Ovary (tissue), 9 donors: Measurements from ENCODE around the gene INHBC. TPM values are rescaled to one million over a fixed set of nuclear protein-coding genes. Genes with fewer than 3 reads are reported as not detected.

ENCODE experiments used
- DNase-seq, 5 donors: peaks; one replicate each; pipeline ENCODE4 v3.0.0-alpha.2; 2019 to 2020
- H3K27ac ChIP-seq, 2 donors: fragments of 200-600 bp; one replicate each; pipeline versions ENCODE4 v1.5.1 to v1.8.0; 2019 to 2022
- H3K27me3 ChIP-seq: fragments of 200-600 bp; one replicate; pipeline ENCODE4 v1.8.0; 2022
- H3K36me3 ChIP-seq: fragments of 200-600 bp; sonication (generic); one replicate; pipeline ENCODE4 v1.5.1; 2019
- H3K4me1 ChIP-seq: one replicate; pipeline ENCODE4 v1.8.1; 2013; ENCODE audit warnings: mild to moderate bottlenecking, moderate library complexity; ENCODE audit not compliant: insufficient read depth
- H3K4me3 ChIP-seq: fragments of 200-600 bp; sonication (generic); one replicate; pipeline ENCODE4 v1.5.1; 2017
- H3K9me3 ChIP-seq, 2 donors: fragments of 200-600 bp in 1 of 2; sonication (generic) in 1 of 2; one replicate each; pipeline versions ENCODE4 v1.5.1 to v1.8.1; 2013 to 2019; ENCODE audit warnings: mild to moderate bottlenecking in 1 of 2, moderate library complexity in 1 of 2
- EP300 ChIP-seq: sonication (generic); formaldehyde crosslinking; IDR thresholded peaks from one replicate; pipeline ENCODE4 v1.6.1; 2017; ENCODE audit warnings: antibody characterized with exemption
- POLR2A ChIP-seq: fragments of 450-650 bp; IDR thresholded peaks from one replicate; pipeline ENCODE4 v1.6.1; 2017; ENCODE audit warnings: antibody characterized with exemption, mild to moderate bottlenecking, moderate library complexity
- WGBS, 3 donors: extraction: QIAGEN DNeasy Blood & Tissue Kit in 1 of 3; methylation state at CpG; one replicate each; pipeline versions ENCODE4 v1.1.5 to v1.1.7; 2013 to 2017; 5-methylcytosine and 5-hydroxymethylcytosine counted together
- intact Hi-C, 4 donors: fragments of 100-400 bp; cut with DNase I; formaldehyde crosslinking; loops; one replicate each; pipeline versions ENCODE4 v1.11.0 to v1.15.1; 2022 to 2023
- polyA plus RNA-seq, 2 donors: library from polyadenylated mRNA; stranded (reverse); fragments of 200-250 nt in 1 of 2; fragments of 350-450 nt in 1 of 2; fragmentation: Illumina TruSeq in 1 of 2; extraction: RNeasy Lipid Tissue Mini Kit (QIAGEN cat#74804) in 1 of 2; gene quantifications; one replicate each; pipeline ENCODE4 v1.2.3, GENCODE V29; 2013 to 2014
- total RNA-seq, 7 donors: library from RNA; depleted of rRNA in 2 of 7; stranded (reverse); fragments of >200 nt in 2 of 7; fragmentation: NEBNext Ultra II Directional in 3 of 7; extraction: Animal tissue kit (Norgen Biotek cat#: 25700) in 3 of 7; gene quantifications; one replicate each; pipeline versions ENCODE4 v1.1.0 to v1.2.4, GENCODE V29; 2016 to 2023
- TF ChIP-seq, protein P1 (sequence below), 3 donors: fragments of 450-650 bp in 2 of 3; fragments of 200-600 bp in 1 of 3; IDR thresholded peaks; one replicate each; pipeline versions ENCODE4 v1.5.1 to v1.8.0; 2016 to 2022; ENCODE audit warnings: antibody characterized with exemption in 3 of 3, mild to moderate bottlenecking in 1 of 3
- donor health status: DM: no; HTN: no; CAD: no; lungs with moderate emphysema.
- donor health status: DM: no; HTN: no; CAD: no.
- donor health status: Bipolar disorder and iron deficiency.
- donor health status: DM: yes; HTN: yes; CAD: no.
- donor health status: DM: no; HTN: no; CAD: no.
- donor health status: DM: yes; HTN: yes; CAD: no.

INHBC gene
- total and polyA plus RNA-seq, 9 donors = 0.07 to 0.27 (median 0.12) TPM; not detected in 5

DNA sequence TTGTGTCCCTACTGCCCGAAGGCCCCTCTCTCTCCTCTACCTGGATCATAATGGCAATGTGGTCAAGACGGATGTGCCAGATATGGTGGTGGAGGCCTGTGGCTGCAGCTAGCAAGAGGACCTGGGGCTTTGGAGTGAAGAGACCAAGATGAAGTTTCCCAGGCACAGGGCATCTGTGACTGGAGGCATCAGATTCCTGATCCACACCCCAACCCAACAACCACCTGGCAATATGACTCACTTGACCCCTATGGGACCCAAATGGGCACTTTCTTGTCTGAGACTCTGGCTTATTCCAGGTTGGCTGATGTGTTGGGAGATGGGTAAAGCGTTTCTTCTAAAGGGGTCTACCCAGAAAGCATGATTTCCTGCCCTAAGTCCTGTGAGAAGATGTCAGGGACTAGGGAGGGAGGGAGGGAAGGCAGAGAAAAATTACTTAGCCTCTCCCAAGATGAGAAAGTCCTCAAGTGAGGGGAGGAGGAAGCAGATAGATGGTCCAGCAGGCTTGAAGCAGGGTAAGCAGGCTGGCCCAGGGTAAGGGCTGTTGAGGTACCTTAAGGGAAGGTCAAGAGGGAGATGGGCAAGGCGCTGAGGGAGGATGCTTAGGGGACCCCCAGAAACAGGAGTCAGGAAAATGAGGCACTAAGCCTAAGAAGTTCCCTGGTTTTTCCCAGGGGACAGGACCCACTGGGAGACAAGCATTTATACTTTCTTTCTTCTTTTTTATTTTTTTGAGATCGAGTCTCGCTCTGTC lies 22.3 kb downstream of the INHBC start:
- Histone ChIP-seq H3K36me3 (no peaks in the 10 kb centered on the region), H3K4me1 (peaks cover 7% of the 10 kb centered on the region), H3K9me3 (no peaks in the 10 kb centered on the region), H3K4me3 (no peak overlapping the region), H3K27me3 (no peaks in the 10 kb centered on the region), H3K27ac (no peak overlapping the region)
- TF ChIP-seq, protein P1, sequence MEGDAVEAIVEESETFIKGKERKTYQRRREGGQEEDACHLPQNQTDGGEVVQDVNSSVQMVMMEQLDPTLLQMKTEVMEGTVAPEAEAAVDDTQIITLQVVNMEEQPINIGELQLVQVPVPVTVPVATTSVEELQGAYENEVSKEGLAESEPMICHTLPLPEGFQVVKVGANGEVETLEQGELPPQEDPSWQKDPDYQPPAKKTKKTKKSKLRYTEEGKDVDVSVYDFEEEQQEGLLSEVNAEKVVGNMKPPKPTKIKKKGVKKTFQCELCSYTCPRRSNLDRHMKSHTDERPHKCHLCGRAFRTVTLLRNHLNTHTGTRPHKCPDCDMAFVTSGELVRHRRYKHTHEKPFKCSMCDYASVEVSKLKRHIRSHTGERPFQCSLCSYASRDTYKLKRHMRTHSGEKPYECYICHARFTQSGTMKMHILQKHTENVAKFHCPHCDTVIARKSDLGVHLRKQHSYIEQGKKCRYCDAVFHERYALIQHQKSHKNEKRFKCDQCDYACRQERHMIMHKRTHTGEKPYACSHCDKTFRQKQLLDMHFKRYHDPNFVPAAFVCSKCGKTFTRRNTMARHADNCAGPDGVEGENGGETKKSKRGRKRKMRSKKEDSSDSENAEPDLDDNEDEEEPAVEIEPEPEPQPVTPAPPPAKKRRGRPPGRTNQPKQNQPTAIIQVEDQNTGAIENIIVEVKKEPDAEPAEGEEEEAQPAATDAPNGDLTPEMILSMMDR (IDR thresholded peaks at IDR 0.05) = no peak
- TF ChIP-seq POLR2A (no peak), EP300 (no peak)
- WGBS, 3 donors = 92 to 94% (median 93%) methylated on average over 6 of the region's 6 CpGs
- intact Hi-C loops = loop anchor here in 3 of 4 donors (5.0 to 10.0 kb wide), 4 partner anchors 145 to 170 kb away; no protein-coding TSS in a partner anchor
- DNase-seq = no peak

DNA sequence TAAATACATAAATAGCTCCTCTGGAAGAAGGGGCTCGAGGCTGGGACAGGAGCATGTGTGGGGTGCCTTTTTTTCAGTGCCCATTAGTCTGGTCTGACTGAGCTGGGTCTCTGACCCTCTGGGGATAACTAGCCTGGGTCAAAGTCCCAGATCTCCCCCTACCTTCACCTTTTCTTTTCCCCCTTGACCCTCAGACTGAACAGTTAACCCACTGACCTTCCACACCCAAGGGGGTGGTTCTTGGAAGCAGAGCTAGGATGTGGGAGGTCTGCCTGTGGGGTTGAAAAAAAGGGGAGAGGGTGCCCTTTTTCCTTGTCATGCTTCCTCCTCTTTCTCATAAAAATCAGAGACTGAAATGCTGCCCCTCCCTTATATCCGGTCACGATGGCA lies 24.1 kb downstream of the INHBC start:
- Histone ChIP-seq H3K27ac (no peak overlapping the region), H3K4me3 (peak overlapping the region; percentile 64), H3K36me3 (no peaks in the 10 kb centered on the region), H3K27me3 (no peaks in the 10 kb centered on the region), H3K4me1 (peaks cover 7% of the 10 kb centered on the region), H3K9me3 (no peaks in the 10 kb centered on the region)
- no peak for DNase-seq
- no peak for TF ChIP-seq EP300
- TF ChIP-seq, protein P1 (IDR thresholded peaks at IDR 0.05) = no peak
- TF ChIP-seq POLR2A = no peak
- WGBS, 3 donors = 28 to 35% (median 35%) methylated on average over 3 of the region's 3 CpGs
- intact Hi-C loops = loop anchor here in 3 of 4 donors (5.0 to 10.0 kb wide), 4 partner anchors 146 to 169 kb away; no protein-coding TSS in a partner anchor

DNA sequence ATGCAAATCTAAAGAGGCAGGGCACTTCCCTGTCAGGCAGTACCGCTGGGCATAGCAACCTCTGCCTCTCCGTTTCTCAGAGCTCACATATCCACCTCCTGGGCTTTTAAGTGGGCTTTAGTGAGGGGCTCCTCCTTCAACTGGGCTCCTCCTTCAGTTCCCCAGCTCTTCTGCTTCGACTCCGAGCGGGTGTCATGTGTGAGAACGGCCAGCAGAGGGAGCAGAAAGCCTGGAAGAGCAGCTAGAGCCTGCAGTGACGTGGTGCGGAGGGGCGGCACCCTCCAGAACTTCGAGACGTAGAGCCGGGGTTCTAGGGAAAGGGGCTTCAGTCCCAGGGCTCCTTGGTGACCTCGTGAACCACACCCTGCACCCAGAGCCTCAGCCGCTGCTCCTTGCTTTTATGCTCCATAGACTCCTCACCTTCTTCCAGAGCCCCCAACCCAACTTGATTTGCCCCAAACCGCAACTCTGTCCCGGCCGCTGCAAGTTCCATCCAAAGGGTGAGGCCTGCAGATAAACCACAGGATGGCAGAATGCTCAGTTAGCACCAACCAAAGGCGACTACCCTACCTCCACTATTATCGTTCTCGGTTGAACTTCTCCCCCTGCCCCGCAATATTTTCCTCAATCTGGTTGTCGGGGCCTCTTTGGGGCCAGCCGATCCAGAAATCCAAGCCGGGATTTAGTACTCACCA lies 24.6 kb downstream of the INHBC start:
- Histone ChIP-seq H3K9me3 (no peaks in the 10 kb centered on the region), H3K27me3 (no peaks in the 10 kb centered on the region), H3K4me3 (peak overlapping the region; percentile 64), H3K36me3 (no peaks in the 10 kb centered on the region), H3K27ac (peak overlapping the region; percentile 23 to 47), H3K4me1 (peaks cover 7% of the 10 kb centered on the region)
- peak; percentile 87 to 95 (median 93) for DNase-seq
- TF ChIP-seq, protein P1 (IDR thresholded peaks at IDR 0.05) = peak; percentile 87 to 95 (median 91)
- TF ChIP-seq EP300 (no peak), POLR2A (peak; percentile 58)
- intact Hi-C loops = loop anchor here in 3 of 4 donors (5.0 to 10.0 kb wide), 4 partner anchors 147 to 168 kb away; no protein-coding TSS in a partner anchor
- 0% methylated on average over 24 of the region's 24 CpGs for WGBS, 3 donors

DNA sequence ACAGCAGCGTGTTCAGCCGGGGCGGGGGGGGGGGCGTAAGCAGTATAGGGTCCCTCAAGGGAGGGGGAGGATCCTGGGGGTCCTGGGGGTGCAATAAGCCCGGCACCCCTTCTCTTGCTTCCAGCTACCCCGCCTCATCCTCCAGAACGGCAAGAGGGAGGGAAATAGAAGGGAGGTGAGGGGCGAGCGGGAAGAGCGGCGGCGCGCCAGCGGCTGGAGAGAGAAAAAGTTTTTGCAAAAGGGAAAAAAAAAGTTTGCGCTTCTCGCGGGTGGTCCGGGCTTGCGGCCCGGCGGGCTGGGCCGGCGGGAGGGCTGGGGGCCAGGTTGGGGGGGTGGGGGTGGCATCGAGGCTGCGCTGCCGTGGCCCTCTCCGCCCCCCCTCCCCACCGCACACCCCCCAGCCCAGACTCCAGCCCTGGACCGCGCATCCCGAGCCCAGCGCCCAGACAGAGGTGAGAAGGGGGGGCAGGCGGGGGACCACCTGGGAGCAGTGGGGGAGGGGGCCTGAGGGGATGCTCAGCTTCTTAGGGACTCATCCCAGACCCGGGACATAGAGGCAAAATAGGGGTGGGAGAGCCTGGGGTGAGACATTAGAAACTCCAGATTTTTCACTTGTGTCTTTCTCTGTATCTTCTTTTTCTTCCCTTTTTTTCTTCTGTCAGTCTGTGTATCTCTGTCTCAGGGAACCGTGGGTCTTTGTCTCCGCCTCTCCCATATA lies 25.3 kb downstream of the INHBC start, which contains the start of gene GLI1:
Gene GLI1 (plus strand): TSS at position 36 of the 718 bp plus-strand sequence. CDS start 3,907 bp downstream, outside the sequence.
- peak within 1 kb of the TSS; percentile 64 for H3K4me3 ChIP-seq
- intact Hi-C loops = loop anchor here in 3 of 4 donors (5.0 to 10.0 kb wide), 4 partner anchors 148 to 167 kb away; no protein-coding TSS in a partner anchor
- 1% methylated on average over 27 to 36 of the region's 36 CpGs for WGBS, 3 donors
- H3K27ac ChIP-seq = peak within 1 kb of the TSS; percentile 23 to 47
- no peaks in the 10 kb centered on the region for H3K36me3 ChIP-seq
- peaks cover 7% of the 10 kb centered on the region for H3K4me1 ChIP-seq
- no peaks in the 10 kb centered on the region for H3K27me3 ChIP-seq
- peak in 1 of 5 donors; percentile 65 for DNase-seq
- H3K9me3 ChIP-seq = no peaks in the 10 kb centered on the region
- no peak for TF ChIP-seq POLR2A
- no peak for TF ChIP-seq EP300
- TF ChIP-seq, protein P1 (IDR thresholded peaks at IDR 0.05) = no peak
